H1 (cell line): ENCODE data around the gene ATP6V1G3.

Experiments
- CEBPB ChIP-seq: IDR thresholded peaks from 2 replicates; pipeline ENCODE4 v1.6.1; 2012; ENCODE audit warnings: low read depth, low read length
- CREB1 ChIP-seq: IDR thresholded peaks from 2 replicates; pipeline ENCODE4 v1.6.1; 2012; ENCODE audit warnings: inconsistent platforms
- CTCF ChIP-seq, 3 experiments: IDR thresholded peaks; 1 replicate in 2 of 3; 2 replicates in 1 of 3; pipeline versions ENCODE4 v1.5.1 to v1.6.1; 2011; ENCODE audit warnings: low read length in 3 of 3, mild to moderate bottlenecking in 3 of 3, inconsistent platforms in 2 of 3, low read depth in 1 of 3, moderate library complexity in 1 of 3; ENCODE audit not compliant: insufficient read depth in 1 of 3; ENCODE audit errors: control extremely low read depth in 1 of 3
- EZH2 ChIP-seq: fragments of 200-600 bp; sonication (generic); IDR thresholded peaks from 2 replicates; pipeline ENCODE4 v1.7.1; 2012; ENCODE audit warnings: low read depth, mild to moderate bottlenecking, moderate library complexity, low read length, inconsistent platforms; ENCODE audit not compliant: severe bottlenecking
- POLR2A ChIP-seq, 2 experiments: IDR thresholded peaks; 1 replicate in 1 of 2; 2 replicates in 1 of 2; pipeline ENCODE4 v1.6.1; 2011; ENCODE audit warnings: low read depth in 2 of 2, low read length in 2 of 2, mild to moderate bottlenecking in 2 of 2; ENCODE audit errors: control extremely low read depth in 1 of 2
- SIRT6 ChIP-seq: IDR thresholded peaks from one replicate; pipeline ENCODE4 v1.7.1; 2012; ENCODE audit warnings: low read length, inconsistent platforms
- SUZ12 ChIP-seq: fragments of 200-600 bp; sonication (generic); IDR thresholded peaks from 2 replicates; pipeline ENCODE4 v1.6.1; 2012; ENCODE audit warnings: mild to moderate bottlenecking, inconsistent platforms, low read length, moderate library complexity, mixed read lengths
- TBP ChIP-seq: IDR thresholded peaks from 2 replicates; pipeline ENCODE4 v1.6.1; 2011; ENCODE audit warnings: low read depth, low read length, improper control_type of control experiment

DNA sequence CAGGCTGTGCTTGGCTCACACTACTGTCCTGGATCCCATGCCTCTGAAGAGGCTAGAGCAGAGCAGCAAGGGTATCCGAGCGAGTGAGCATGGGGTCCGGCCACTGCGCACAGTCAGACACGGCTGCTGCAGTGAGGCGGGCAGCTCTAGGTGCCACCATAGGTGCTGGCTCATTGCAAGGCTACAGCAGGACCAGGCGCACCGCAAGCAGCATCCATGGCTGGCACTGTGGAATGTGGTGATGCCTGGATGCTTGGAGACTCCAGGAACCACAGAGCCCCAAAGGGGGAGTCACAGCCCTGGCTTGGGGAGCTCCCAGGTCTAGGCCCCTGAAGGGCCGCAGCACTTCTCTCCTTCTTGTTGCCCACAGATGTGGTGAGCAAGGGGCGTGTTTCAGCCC is 47.2 kb downstream of the ATP6V1G3 start:
- TF ChIP-seq CTCF (IDR thresholded peaks at IDR 0.05; ENCODE audit: control extremely low read depth in 1 of 3, insufficient read depth in 1 of 3, low read depth in 1 of 3, low read length in 3 of 3), result no peak
- TF ChIP-seq SIRT6, result no peak
- TF ChIP-seq SUZ12, result no peak
- no peak for TF ChIP-seq TBP
- no peak for TF ChIP-seq EZH2
- no peak for TF ChIP-seq POLR2A (IDR thresholded peaks at IDR 0.05; ENCODE audit: control extremely low read depth in 1 of 2, low read depth in 2 of 2, low read length in 2 of 2)
- no peak for TF ChIP-seq CEBPB
- TF ChIP-seq CREB1, result no peak
